ENCODE results near the gene CLASP1. TPM values are rescaled to one million over a fixed set of nuclear protein-coding genes. Genes with fewer than 3 reads are reported as not detected.
"Not testable (repeated sequence)": the region's sequence is repeated elsewhere in the genome, so short reads cannot be mapped to it uniquely, and the experiment has no call there.

Gene CLASP1
- total RNA-seq, 1 experiment from 2014 or later, result 45.9 TPM

- Histone ChIP-seq H3K4ac (ENCODE audit: low read depth, low read length) (no peak overlapping the region), H3K27me3 (ENCODE audit: insufficient read depth, low read length) (no peaks in the 10 kb centered on the region), H2BK15ac (ENCODE audit: low read depth, low read length) (no peak overlapping the region), H2BK12ac (ENCODE audit: insufficient read length, low read depth, low read length) (no peak overlapping the region), H4K91ac (ENCODE audit: insufficient read length, low read depth, low read length) (no peak overlapping the region), H3K56ac (ENCODE audit: insufficient read length, low read depth, low read length) (no peak overlapping the region), H2AFZ (ENCODE audit: low read length) (no peak overlapping the region), H2BK120ac (ENCODE audit: low read depth, low read length, poor library complexity, severe bottlenecking) (no peak overlapping the region), H2AK5ac (ENCODE audit: insufficient read length, low read length) (no peak overlapping the region), H4K5ac (ENCODE audit: insufficient read length, low read depth, low read length) (no peak overlapping the region), H3K27ac (ENCODE audit: insufficient read length, low read depth, low read length) (no peak overlapping the region), H3K4me2 (ENCODE audit: insufficient read depth, insufficient read length, low read length) (no peak overlapping the region), H3K23me2 (ENCODE audit: insufficient read length, low read depth, low read length, poor library complexity, severe bottlenecking) (no peaks in the 10 kb centered on the region), H3T11ph (ENCODE audit: low read length) (no peak overlapping the region), H3K9ac (ENCODE audit: extremely low read depth, insufficient read length, low read length) (no peak overlapping the region), H3K23ac (ENCODE audit: insufficient read length, low read depth, low read length) (no peak overlapping the region), H3K79me2 (ENCODE audit: insufficient read depth, low read length) (no peaks in the 10 kb centered on the region), H3K9me3 (ENCODE audit: control insufficient read depth, low read depth, low read length) (no peaks in the 10 kb centered on the region), H4K8ac (replicated peaks; ENCODE audit: insufficient read length, low read depth, low read length) (no peak overlapping the region), H3K14ac (ENCODE audit: insufficient read depth, low read length) (no peak overlapping the region), H2BK20ac (ENCODE audit: low read depth, low read length, poor library complexity, severe bottlenecking) (no peak overlapping the region), H4K20me1 (ENCODE audit: control insufficient read depth, insufficient read depth, insufficient read length) (no peaks in the 10 kb centered on the region), H3K79me1 (ENCODE audit: insufficient read depth, low read depth, low read length, poor library complexity, severe bottlenecking) (no peaks in the 10 kb centered on the region), H3K18ac (ENCODE audit: insufficient read length, low read depth, low read length) (no peak overlapping the region), H3K4me1 (ENCODE audit: insufficient read depth, low read length) (no peaks in the 10 kb centered on the region), H2BK5ac (ENCODE audit: insufficient read length, low read length) (no peak overlapping the region)
- H3K9me3 Mint-ChIP-seq, result no peaks in the 10 kb centered on the region
- peaks cover 32 to 77% (median 64%) of the 10 kb centered on the region in 3 experiments; a peak in 6 of 7 replicates for H3K36me3 Mint-ChIP-seq (ENCODE audit: insufficient read depth in 1 of 3, low read depth in 3 of 3)
- DNase-seq, result no peak
- H3K4me3 Mint-ChIP-seq, result no peak overlapping the region
- no peak overlapping the region for H3K27ac Mint-ChIP-seq
- no CpG with 5 or more reads among the region's 6 CpGs for WGBS (ENCODE audit: extremely low coverage, insufficient read length, low lambda C conversion rate)
- TF ChIP-seq CTCF (conservative IDR thresholded peaks at IDR 0.05), result no peak
- H3K27me3 Mint-ChIP-seq (ENCODE audit: low read depth), result no peaks in the 10 kb centered on the region
- no peaks in the 10 kb centered on the region for H3K4me1 Mint-ChIP-seq
Observed at GRCh38 chr2:121345101-121345500, 304.2 kb downstream of the CLASP1 start.

- H2AK5ac ChIP-seq (ENCODE audit: insufficient read length, low read length); H3K18ac ChIP-seq (ENCODE audit: insufficient read length, low read depth, low read length); H3K56ac ChIP-seq (ENCODE audit: insufficient read length, low read depth, low read length); H3K4me1 ChIP-seq (ENCODE audit: insufficient read depth, low read length); H2AFZ ChIP-seq (ENCODE audit: low read length); H4K91ac ChIP-seq (ENCODE audit: insufficient read length, low read depth, low read length); H3K27ac Mint-ChIP-seq; H3K9ac ChIP-seq (ENCODE audit: extremely low read depth, insufficient read length, low read length); H3K9me3 ChIP-seq (ENCODE audit: control insufficient read depth, low read depth, low read length); H3K4ac ChIP-seq (ENCODE audit: low read depth, low read length); H4K5ac ChIP-seq (ENCODE audit: insufficient read length, low read depth, low read length); H4K8ac ChIP-seq (replicated peaks; ENCODE audit: insufficient read length, low read depth, low read length); H2BK20ac ChIP-seq (ENCODE audit: low read depth, low read length, poor library complexity, severe bottlenecking); H3K79me1 ChIP-seq (ENCODE audit: insufficient read depth, low read depth, low read length, poor library complexity, severe bottlenecking); DNase-seq; H3K23me2 ChIP-seq (ENCODE audit: insufficient read length, low read depth, low read length, poor library complexity, severe bottlenecking); H4K20me1 ChIP-seq (ENCODE audit: control insufficient read depth, insufficient read depth, insufficient read length); H3K27me3 Mint-ChIP-seq (ENCODE audit: low read depth); H3K4me1 Mint-ChIP-seq; H3T11ph ChIP-seq (ENCODE audit: low read length); H3K27me3 ChIP-seq (ENCODE audit: insufficient read depth, low read length); H3K4me3 Mint-ChIP-seq; H2BK12ac ChIP-seq (ENCODE audit: insufficient read length, low read depth, low read length); H3K14ac ChIP-seq (ENCODE audit: insufficient read depth, low read length); H3K79me2 ChIP-seq (ENCODE audit: insufficient read depth, low read length); H3K23ac ChIP-seq (ENCODE audit: insufficient read length, low read depth, low read length); H3K9me3 Mint-ChIP-seq; H3K27ac ChIP-seq (ENCODE audit: insufficient read length, low read depth, low read length); H2BK15ac ChIP-seq (ENCODE audit: low read depth, low read length); H2BK120ac ChIP-seq (ENCODE audit: low read depth, low read length, poor library complexity, severe bottlenecking); H2BK5ac ChIP-seq (ENCODE audit: insufficient read length, low read length); H3K4me2 ChIP-seq (ENCODE audit: insufficient read depth, insufficient read length, low read length): not testable (repeated sequence)
- peaks cover 30 to 81% (median 70%) of the 10 kb centered on the region in 3 experiments; a peak in 6 of 7 replicates for H3K36me3 Mint-ChIP-seq (ENCODE audit: insufficient read depth in 1 of 3, low read depth in 3 of 3)
- no CpG with 5 or more reads among the region's 12 CpGs for WGBS (ENCODE audit: extremely low coverage, insufficient read length, low lambda C conversion rate)
Observed at GRCh38 chr2:121343828-121344399, 305.3 kb downstream of the CLASP1 start.

All from H9 (cell line).